Endothelial cell of umbilical vein (primary cell): ENCODE results near the gene XRN1. TPM values are rescaled to one million over a fixed set of nuclear protein-coding genes. Genes with fewer than 3 reads are reported as not detected.

Experiments used
- BruUV-seq: library from RNA; stranded (reverse); fragments of 400-500 nt; replicated peaks from 2 replicates; lab custom pipeline; 2021; lab: Mats Ljungman, UMichigan
- CTCF ChIA-PET: fragments of 300-600, 350-600 bp; sonication (Branson Sonifier 250); formaldehyde crosslinking; loops from one replicate; lab custom pipeline; 2021; ENCODE audit warnings: antibody characterized with exemption, inconsistent platforms; lab: Charles Lee
- POLR2A ChIA-PET: fragments of 300-600, 350-600 bp; sonication (Branson Sonifier 250); formaldehyde crosslinking; loops from one replicate; lab custom pipeline; 2021; ENCODE audit warnings: antibody characterized with exemption, inconsistent platforms; lab: Charles Lee
- DNase-seq: peaks from one replicate; pipeline ENCODE4 v3.0.0-alpha.2; 2011; ENCODE audit warnings: low read depth, low spot score
- FAIRE-seq: peaks from 2 replicates; lab custom pipeline; 2011; peaks lifted over from hg19 to GRCh38; lab: Jason Lieb, UNC
- H2AFZ ChIP-seq: 2 replicates; pipeline ENCODE4 v1.6.0; 2012; ENCODE audit warnings: low read depth, low read length, control low read depth, inconsistent platforms
- H3K27ac ChIP-seq: 2 replicates; pipeline ENCODE4 v1.5.1; 2011; ENCODE audit warnings: low read depth, mild to moderate bottlenecking, control low read depth, low read length, moderate library complexity; ENCODE audit not compliant: insufficient read depth
- H3K27me3 ChIP-seq, 2 experiments: 2 replicates each; pipeline versions ENCODE4 v1.6.0 to v1.6.1; 2011; ENCODE audit warnings: low read length in 2 of 2, mixed read lengths in 1 of 2; ENCODE audit not compliant: control insufficient read depth in 2 of 2, insufficient read depth in 2 of 2
- H3K36me3 ChIP-seq, 2 experiments: 2 replicates in 1 of 2; 3 replicates in 1 of 2; pipeline ENCODE4 v1.5.1; 2011; ENCODE audit warnings: low read length in 2 of 2, mild to moderate bottlenecking in 1 of 2, moderate library complexity in 1 of 2; ENCODE audit not compliant: control insufficient read depth in 2 of 2, insufficient read depth in 2 of 2; ENCODE audit errors: extremely low read depth in 1 of 2
- H3K4me1 ChIP-seq: 3 replicates; pipeline ENCODE4 v1.5.1; 2011; ENCODE audit warnings: mild to moderate bottlenecking, low read length; ENCODE audit not compliant: control insufficient read depth, insufficient read depth; ENCODE audit errors: extremely low read depth
- H3K4me2 ChIP-seq: 2 replicates; pipeline ENCODE4 v1.6.1; 2011; ENCODE audit warnings: low read length, control low read depth, mixed read lengths; ENCODE audit not compliant: insufficient read depth
- H3K4me3 ChIP-seq, 3 experiments: fragments of 200-600 bp in 1 of 3; sonication (generic), shearing (Covaris generic) in 1 of 3; replicated peaks in 1 of 3; 2 replicates each; pipeline ENCODE4 v1.5.1; 2011 to 2016; ENCODE audit warnings: control low read depth in 3 of 3, low read length in 3 of 3, mild to moderate bottlenecking in 2 of 3, inconsistent platforms in 1 of 3, low read depth in 1 of 3, moderate library complexity in 1 of 3; ENCODE audit not compliant: insufficient read depth in 1 of 3
- H3K79me2 ChIP-seq: 2 replicates; pipeline ENCODE4 v1.6.0; 2012; ENCODE audit warnings: low read length, inconsistent platforms; ENCODE audit not compliant: control insufficient read depth, insufficient read depth
- H3K9ac ChIP-seq: replicated peaks from 2 replicates; pipeline ENCODE3; 2011; ENCODE audit warnings: low read length, control low read depth; ENCODE audit not compliant: insufficient read depth; ENCODE audit errors: extremely low read depth
- H3K9me1 ChIP-seq: replicated peaks from 3 replicates; pipeline ENCODE4 v1.6.0; 2011; ENCODE audit warnings: mild to moderate bottlenecking, low read length; ENCODE audit not compliant: control insufficient read depth, insufficient read depth; ENCODE audit errors: extremely low read depth
- H3K9me3 ChIP-seq: replicated peaks from 2 replicates; pipeline ENCODE4 v1.5.1; 2012; ENCODE audit warnings: low read length, inconsistent platforms; ENCODE audit not compliant: control insufficient read depth, insufficient read depth
- H4K20me1 ChIP-seq: replicated peaks from 2 replicates; pipeline ENCODE3; 2011; ENCODE audit warnings: mild to moderate bottlenecking, low read length; ENCODE audit not compliant: control insufficient read depth, insufficient read depth; ENCODE audit errors: extremely low read depth
- EZH2 ChIP-seq: IDR thresholded peaks from 2 replicates; pipeline ENCODE4 v1.6.1; 2012; ENCODE audit warnings: borderline replicate concordance, low read depth, mild to moderate bottlenecking, moderate library complexity, low read length, inconsistent platforms; ENCODE audit not compliant: severe bottlenecking
- FOS ChIP-seq: IDR thresholded peaks from 2 replicates; pipeline ENCODE4 v1.6.1; 2011; ENCODE audit warnings: mild to moderate bottlenecking, low read length, moderate library complexity, borderline replicate concordance; ENCODE audit not compliant: insufficient read depth
- GATA2 ChIP-seq: IDR thresholded peaks from 2 replicates; pipeline ENCODE4 v1.7.0; 2011; ENCODE audit warnings: low read depth, mild to moderate bottlenecking, moderate library complexity, mixed read lengths, low read length; ENCODE audit not compliant: insufficient read length, insufficient read depth
- JUN ChIP-seq: IDR thresholded peaks from 2 replicates; pipeline ENCODE4 v1.6.1; 2011; ENCODE audit warnings: borderline replicate concordance, low read depth; ENCODE audit not compliant: insufficient read length, insufficient read depth
- MYC ChIP-seq: IDR thresholded peaks from one replicate; pipeline ENCODE4 v1.6.1; 2011; ENCODE audit warnings: mild to moderate bottlenecking, low read depth, low read length
- POLR2A ChIP-seq: IDR thresholded peaks from 2 replicates; pipeline ENCODE4 v1.6.1; 2012; ENCODE audit warnings: low read depth, mild to moderate bottlenecking, control low read depth, low read length
- POLR2AphosphoS5 ChIP-seq: IDR thresholded peaks from 2 replicates; pipeline ENCODE4 v1.6.1; 2012; ENCODE audit warnings: low read depth, mild to moderate bottlenecking, control low read depth, low read length, moderate library complexity; ENCODE audit not compliant: insufficient read depth
- dilution Hi-C: fragments of 300-500 bp; cut with MboI; formaldehyde crosslinking; loops from one replicate; pipeline ENCODE4 v1.15.0; 2019; ENCODE audit warnings: low sequenced_read_pairs; ENCODE audit not compliant: extremely low pct_ligation_motif_present
- intact Hi-C: fragments of 100-400 bp; cut with micrococcal nuclease; formaldehyde crosslinking; loops from one replicate; pipeline ENCODE4 v1.10.0; 2022
- polyA plus RNA-seq, 4 experiments: library from polyadenylated mRNA; depleted of rRNA in 3 of 4; stranded (reverse) in 3 of 4; unstranded in 1 of 4; fragments of >200 nt; gene quantifications; 2 replicates each; pipeline versions ENCODE4 v1.2.1 to v1.2.3, GENCODE V29; 2011 to 2012; ENCODE audit warnings: missing spikeins in 1 of 4
- total RNA-seq: library from RNA; stranded (reverse); gene quantifications from 2 replicates; pipeline ENCODE4 v1.2.3, GENCODE V29; 2021
- TF ChIP-seq, protein P1 (sequence below), 2 donors: IDR thresholded peaks; 1 replicate in 1 of 2; 2 replicates in 1 of 2; pipeline ENCODE4 v1.5.1; 2011; ENCODE audit warnings: low read length in 2 of 2, mild to moderate bottlenecking in 2 of 2, moderate library complexity in 2 of 2, control low read depth in 1 of 2, inconsistent platforms in 1 of 2, low read depth in 1 of 2; ENCODE audit not compliant: insufficient read depth in 1 of 2; ENCODE audit errors: extremely low read depth in 1 of 2
- TF ChIP-seq, protein P2 (sequence below): IDR thresholded peaks from 2 replicates; pipeline ENCODE4 v1.6.1; 2011; ENCODE audit not compliant: insufficient read depth, insufficient read length

The XRN1 gene
- total and polyA plus RNA-seq, 2 donors (not counting 3 experiments of a cell fraction or from before 2014, with no cell fraction given): 4.4 to 40.0 TPM

DNA sequence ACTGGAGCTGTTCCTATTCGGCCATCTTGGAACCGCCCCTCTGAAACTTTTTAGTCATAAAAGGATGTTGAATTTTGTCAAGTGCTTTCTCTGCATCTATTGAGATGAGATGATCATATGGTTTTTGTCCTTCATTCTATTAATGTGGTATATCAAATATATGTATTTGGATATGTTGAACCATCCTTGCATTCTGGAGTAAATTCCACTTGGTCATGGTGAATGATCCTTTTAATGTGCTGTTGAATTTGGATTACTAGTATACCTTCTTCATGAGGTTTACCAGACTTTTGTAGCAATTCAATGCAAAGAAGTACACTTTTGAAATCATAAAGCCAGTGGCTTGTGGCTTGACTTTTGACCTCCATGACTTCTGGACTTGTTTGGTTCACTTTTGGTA is 33.4 kb upstream of the XRN1 start:
- CTCF ChIA-PET: interaction anchor here (0.6 kb wide), 1 partner anchor 16 kb away, joined by 3 read pairs; no protein-coding TSS in a partner anchor

DNA sequence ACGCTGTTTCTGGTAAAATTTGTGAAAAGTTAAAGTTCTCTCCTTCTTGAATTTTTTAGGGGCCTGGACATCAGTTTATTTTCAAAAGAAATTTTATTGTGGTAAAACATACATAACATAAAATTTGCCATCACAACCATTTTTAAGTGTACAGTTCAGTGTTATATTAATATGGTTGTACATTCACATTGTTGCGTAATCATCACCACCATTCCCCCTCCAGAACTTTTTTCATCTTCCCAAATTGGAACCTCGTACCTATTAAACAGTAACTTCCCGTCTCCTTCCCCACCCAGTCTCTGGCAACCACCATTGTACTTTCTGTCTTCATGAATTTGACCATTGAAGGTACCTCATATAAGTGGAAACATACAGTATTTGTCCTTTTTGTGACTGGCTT is 23.0 kb upstream of the XRN1 start:
- dilution Hi-C loops: no loop called here
- Histone ChIP-seq H3K9me1 (no peaks in the 10 kb centered on the region), H3K79me2 (no peaks in the 10 kb centered on the region), H3K27me3 (no peaks in the 10 kb centered on the region), H3K9ac (no peak overlapping the region), H3K4me1 (no peaks in the 10 kb centered on the region), H3K36me3 (no peaks in the 10 kb centered on the region), H4K20me1 (no peaks in the 10 kb centered on the region), H3K4me2 (no peak overlapping the region), H3K4me3 (no peak overlapping the region), H3K9me3 (no peaks in the 10 kb centered on the region), H2AFZ (no peak overlapping the region), H3K27ac (no peak overlapping the region)
- FAIRE-seq (no peak), DNase-seq (no peak)
- no TSS peak for BruUV-seq
- ChIA-PET POLR2A (no interaction called here), CTCF (no interaction called here)
- intact Hi-C loops: no loop called here
- TF ChIP-seq, protein P1, sequence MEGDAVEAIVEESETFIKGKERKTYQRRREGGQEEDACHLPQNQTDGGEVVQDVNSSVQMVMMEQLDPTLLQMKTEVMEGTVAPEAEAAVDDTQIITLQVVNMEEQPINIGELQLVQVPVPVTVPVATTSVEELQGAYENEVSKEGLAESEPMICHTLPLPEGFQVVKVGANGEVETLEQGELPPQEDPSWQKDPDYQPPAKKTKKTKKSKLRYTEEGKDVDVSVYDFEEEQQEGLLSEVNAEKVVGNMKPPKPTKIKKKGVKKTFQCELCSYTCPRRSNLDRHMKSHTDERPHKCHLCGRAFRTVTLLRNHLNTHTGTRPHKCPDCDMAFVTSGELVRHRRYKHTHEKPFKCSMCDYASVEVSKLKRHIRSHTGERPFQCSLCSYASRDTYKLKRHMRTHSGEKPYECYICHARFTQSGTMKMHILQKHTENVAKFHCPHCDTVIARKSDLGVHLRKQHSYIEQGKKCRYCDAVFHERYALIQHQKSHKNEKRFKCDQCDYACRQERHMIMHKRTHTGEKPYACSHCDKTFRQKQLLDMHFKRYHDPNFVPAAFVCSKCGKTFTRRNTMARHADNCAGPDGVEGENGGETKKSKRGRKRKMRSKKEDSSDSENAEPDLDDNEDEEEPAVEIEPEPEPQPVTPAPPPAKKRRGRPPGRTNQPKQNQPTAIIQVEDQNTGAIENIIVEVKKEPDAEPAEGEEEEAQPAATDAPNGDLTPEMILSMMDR (IDR thresholded peaks at IDR 0.05; ENCODE audit: extremely low read depth in 1 of 2, insufficient read depth in 1 of 2, low read depth in 1 of 2, low read length in 2 of 2): no peak
- TF ChIP-seq POLR2AphosphoS5: no peak
- no peak for TF ChIP-seq MYC
- no peak for TF ChIP-seq POLR2A
- TF ChIP-seq GATA2: no peak
- TF ChIP-seq FOS: no peak
- TF ChIP-seq, protein P2, sequence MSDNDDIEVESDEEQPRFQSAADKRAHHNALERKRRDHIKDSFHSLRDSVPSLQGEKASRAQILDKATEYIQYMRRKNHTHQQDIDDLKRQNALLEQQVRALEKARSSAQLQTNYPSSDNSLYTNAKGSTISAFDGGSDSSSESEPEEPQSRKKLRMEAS: no peak
- TF ChIP-seq EZH2: no peak
- no peak for TF ChIP-seq JUN

More for the DNA sequence above, 33.4 kb upstream of the XRN1 start:
- Histone ChIP-seq H3K36me3 (peaks cover 2 to 3% of the 10 kb centered on the region in 2 experiments), H3K4me2 (no peak overlapping the region), H3K27ac (no peak overlapping the region), H3K9me3 (peaks cover 3% of the 10 kb centered on the region), H3K4me3 (no peak overlapping the region), H3K4me1 (no peaks in the 10 kb centered on the region), H3K9me1 (no peaks in the 10 kb centered on the region), H3K9ac (no peak overlapping the region), H4K20me1 (no peaks in the 10 kb centered on the region), H3K27me3 (no peaks in the 10 kb centered on the region), H2AFZ (no peak overlapping the region), H3K79me2 (no peaks in the 10 kb centered on the region)
- intact Hi-C loops (no loop called here), dilution Hi-C loops (no loop called here)
- TF ChIP-seq, protein P1 (IDR thresholded peaks at IDR 0.05; ENCODE audit: extremely low read depth in 1 of 2, insufficient read depth in 1 of 2, low read depth in 1 of 2, low read length in 2 of 2): no peak
- no peak for TF ChIP-seq JUN
- TF ChIP-seq, protein P2: no peak
- TF ChIP-seq GATA2: no peak
- TF ChIP-seq MYC: no peak
- POLR2A ChIA-PET: no interaction called here
- DNase-seq (no peak), FAIRE-seq (no peak)
- BruUV-seq: no TSS peak
